WTC11 (cell line): ENCODE measurements around the gene TMUB2. TPM values are rescaled to one million over a fixed set of nuclear protein-coding genes. Genes with fewer than 3 reads are reported as not detected.
"Not testable (repeated sequence)": the region's sequence is repeated elsewhere in the genome, so short reads cannot be mapped to it uniquely, and the experiment has no call there.

ENCODE experiments used
- ATAC-seq: fragments of 200-7000 bp; cut with Tn5 transposase; 2 replicates; pipeline ENCODE4 v1.10.0; 2021; ENCODE audit warnings: mild to moderate bottlenecking, moderate library complexity
- CTCF ChIA-PET: fragments of 300-600 bp; sonication (Branson Sonifier 250); formaldehyde crosslinking; loops from one replicate; lab custom pipeline; 2021; ENCODE audit warnings: antibody characterized with exemption; lab: Charles Lee
- POLR2A ChIA-PET: fragments of 350-600 bp; sonication (Branson Sonifier 250); formaldehyde crosslinking; loops from one replicate; lab custom pipeline; 2021; ENCODE audit warnings: antibody characterized with exemption; lab: Charles Lee
- DNase-seq: peaks from one replicate; pipeline ENCODE4 v3.0.0; 2021; ENCODE audit warnings: low spot score
- H3K27ac Mint-ChIP-seq: 2 replicates; pipeline ENCODE4 v1.8.0; 2021; ENCODE audit warnings: mixed read lengths
- H3K27me3 Mint-ChIP-seq: 2 replicates; pipeline ENCODE4 v1.8.0; 2021; ENCODE audit warnings: low read depth, mild to moderate bottlenecking, moderate library complexity, mixed read lengths
- H3K36me3 Mint-ChIP-seq: 2 replicates; pipeline ENCODE4 v1.8.0; 2021; ENCODE audit warnings: mixed read lengths
- H3K4me1 Mint-ChIP-seq: 2 replicates; pipeline ENCODE4 v1.8.0; 2022; ENCODE audit warnings: mixed read lengths
- H3K4me3 Mint-ChIP-seq: 2 replicates; pipeline ENCODE4 v1.8.0; 2021; ENCODE audit warnings: mild to moderate bottlenecking, moderate library complexity, mixed read lengths
- H3K9me3 Mint-ChIP-seq: 2 replicates; pipeline ENCODE4 v1.8.0; 2021; ENCODE audit warnings: mixed read lengths
- CREB1 ChIP-seq: sonication (generic); formaldehyde crosslinking; IDR thresholded peaks from 2 replicates; pipeline ENCODE4 v1.8.0; 2023; ENCODE audit warnings: mild to moderate bottlenecking, missing genetic modification reagents
- EMX1 ChIP-seq: fragments of 250-450 bp; sonication (Bioruptor Pico); IDR thresholded peaks from 2 replicates; pipeline ENCODE4 v1.8.0; 2021; ENCODE audit warnings: mild to moderate bottlenecking
- FOXJ3 ChIP-seq: sonication (generic); formaldehyde crosslinking; IDR thresholded peaks from 2 replicates; pipeline ENCODE4 v1.9.0; 2021; ENCODE audit warnings: missing genetic modification reagents, mild to moderate bottlenecking, borderline replicate concordance
- FOXK1 ChIP-seq: sonication (generic); formaldehyde crosslinking; IDR thresholded peaks from 2 replicates; pipeline ENCODE4 v1.8.0; 2022; ENCODE audit warnings: mild to moderate bottlenecking, moderate library complexity, missing genetic modification reagents
- GTF2I ChIP-seq: fragments of 250-450 bp; sonication (Bioruptor Pico); conservative IDR thresholded peaks from 2 replicates; pipeline ENCODE4 v1.4.0; 2021; ENCODE audit warnings: mild to moderate bottlenecking
- JAZF1 ChIP-seq: fragments of 250-450 bp; sonication (Bioruptor Pico); IDR thresholded peaks from 2 replicates; pipeline ENCODE4 v1.9.0; 2021; ENCODE audit warnings: moderate library complexity, mild to moderate bottlenecking, inconsistent platforms
- JUN ChIP-seq: sonication (generic); formaldehyde crosslinking; IDR thresholded peaks from 2 replicates; pipeline ENCODE4 v1.8.0; 2023; ENCODE audit warnings: mild to moderate bottlenecking, missing genetic modification reagents
- KAT7 ChIP-seq: sonication (generic); formaldehyde crosslinking; IDR thresholded peaks from 2 replicates; pipeline ENCODE4 v1.8.1; 2023; ENCODE audit warnings: missing genetic modification reagents, mild to moderate bottlenecking, borderline replicate concordance
- MAX ChIP-seq: sonication (generic); formaldehyde crosslinking; IDR thresholded peaks from 2 replicates; pipeline ENCODE4 v1.8.0; 2022; ENCODE audit warnings: mild to moderate bottlenecking, missing genetic modification reagents
- MYBL2 ChIP-seq: sonication (generic); formaldehyde crosslinking; IDR thresholded peaks from 2 replicates; pipeline ENCODE4 v1.8.1; 2023; ENCODE audit warnings: mild to moderate bottlenecking, moderate library complexity, missing genetic modification reagents
- NR3C1 ChIP-seq: sonication (generic); formaldehyde crosslinking; conservative IDR thresholded peaks from 2 replicates; pipeline ENCODE4 v1.8.1; 2023; ENCODE audit warnings: low read depth, mild to moderate bottlenecking, missing genetic modification reagents
- PRRX2 ChIP-seq: fragments of 250-450 bp; sonication (Bioruptor Pico); IDR thresholded peaks from 2 replicates; pipeline ENCODE4 v1.8.0; 2021; ENCODE audit warnings: mild to moderate bottlenecking
- SP1 ChIP-seq: sonication (generic); formaldehyde crosslinking; conservative IDR thresholded peaks from 2 replicates; pipeline ENCODE4 v1.8.1; 2022; ENCODE audit warnings: missing genetic modification reagents
- TEAD4 ChIP-seq: sonication (generic); formaldehyde crosslinking; IDR thresholded peaks from 2 replicates; pipeline ENCODE4 v1.8.0; 2022; ENCODE audit warnings: mild to moderate bottlenecking, missing genetic modification reagents
- ZNF232 ChIP-seq: sonication (generic); formaldehyde crosslinking; IDR thresholded peaks from 2 replicates; pipeline ENCODE4 v1.8.0; 2022; ENCODE audit warnings: mild to moderate bottlenecking, missing genetic modification reagents
- ZNF281 ChIP-seq: sonication (generic); formaldehyde crosslinking; IDR thresholded peaks from 2 replicates; pipeline ENCODE4 v1.8.0; 2023; ENCODE audit warnings: mild to moderate bottlenecking, missing genetic modification reagents
- ZNF416 ChIP-seq: fragments of 250-450 bp; sonication (Bioruptor Pico); IDR thresholded peaks from 2 replicates; pipeline ENCODE4 v1.9.0; 2021; ENCODE audit warnings: mild to moderate bottlenecking, inconsistent platforms
- ZNF671 ChIP-seq: fragments of 250-450 bp; sonication (Bioruptor Pico); IDR thresholded peaks from 2 replicates; pipeline ENCODE4 v1.8.0; 2021; ENCODE audit warnings: mild to moderate bottlenecking
- total RNA-seq: library from RNA; stranded (reverse); gene quantifications from 3 replicates; pipeline ENCODE4 v1.2.3, GENCODE V29; 2021
- TF ChIP-seq, protein P1 (sequence below): fragments of 200-600 bp; IDR thresholded peaks from 2 replicates; pipeline ENCODE4 v1.8.0; 2022; ENCODE audit warnings: antibody characterized with exemption
- TF ChIP-seq, protein P2 (sequence below): fragments of 250-450 bp; sonication (Bioruptor Pico); IDR thresholded peaks from 2 replicates; pipeline ENCODE4 v1.8.0; 2021; ENCODE audit warnings: mild to moderate bottlenecking
- TF ChIP-seq, protein P3 (sequence below): sonication (generic); formaldehyde crosslinking; IDR thresholded peaks from 2 replicates; pipeline ENCODE4 v1.8.0; 2022; ENCODE audit warnings: mild to moderate bottlenecking, missing genetic modification reagents
- TF ChIP-seq, protein P4 (sequence below): sonication (generic); formaldehyde crosslinking; IDR thresholded peaks from 2 replicates; pipeline ENCODE4 v1.8.1; 2023; ENCODE audit warnings: mild to moderate bottlenecking, missing genetic modification reagents
- TF ChIP-seq, protein P5 (sequence below): sonication (generic); formaldehyde crosslinking; IDR thresholded peaks from 2 replicates; pipeline ENCODE4 v1.8.0; 2022; ENCODE audit warnings: mild to moderate bottlenecking, missing genetic modification reagents

The TMUB2 gene
- total RNA-seq, 1 experiment from 2014 or later = 26.9 TPM

- CTCF ChIA-PET = interaction anchor here (1.0 kb wide), 1 partner anchor 20 kb away, joined by 3 read pairs; no protein-coding TSS in a partner anchor
- no peak overlapping the region for H3K27ac Mint-ChIP-seq
- H3K4me1 Mint-ChIP-seq = peaks cover under 1% of the 10 kb centered on the region; the same call in 1 of the 2 replicates
- H3K36me3 Mint-ChIP-seq = peaks cover 59% of the 10 kb centered on the region
- H3K9me3 Mint-ChIP-seq = no peaks in the 10 kb centered on the region
- H3K27me3 Mint-ChIP-seq = no peaks in the 10 kb centered on the region
- TF ChIP-seq FOXJ3 (CRISPR knock-in tag) = no peak
- no peak for TF ChIP-seq TEAD4 (CRISPR knock-in tag)
- TF ChIP-seq, protein P1, sequence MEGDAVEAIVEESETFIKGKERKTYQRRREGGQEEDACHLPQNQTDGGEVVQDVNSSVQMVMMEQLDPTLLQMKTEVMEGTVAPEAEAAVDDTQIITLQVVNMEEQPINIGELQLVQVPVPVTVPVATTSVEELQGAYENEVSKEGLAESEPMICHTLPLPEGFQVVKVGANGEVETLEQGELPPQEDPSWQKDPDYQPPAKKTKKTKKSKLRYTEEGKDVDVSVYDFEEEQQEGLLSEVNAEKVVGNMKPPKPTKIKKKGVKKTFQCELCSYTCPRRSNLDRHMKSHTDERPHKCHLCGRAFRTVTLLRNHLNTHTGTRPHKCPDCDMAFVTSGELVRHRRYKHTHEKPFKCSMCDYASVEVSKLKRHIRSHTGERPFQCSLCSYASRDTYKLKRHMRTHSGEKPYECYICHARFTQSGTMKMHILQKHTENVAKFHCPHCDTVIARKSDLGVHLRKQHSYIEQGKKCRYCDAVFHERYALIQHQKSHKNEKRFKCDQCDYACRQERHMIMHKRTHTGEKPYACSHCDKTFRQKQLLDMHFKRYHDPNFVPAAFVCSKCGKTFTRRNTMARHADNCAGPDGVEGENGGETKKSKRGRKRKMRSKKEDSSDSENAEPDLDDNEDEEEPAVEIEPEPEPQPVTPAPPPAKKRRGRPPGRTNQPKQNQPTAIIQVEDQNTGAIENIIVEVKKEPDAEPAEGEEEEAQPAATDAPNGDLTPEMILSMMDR = no peak
- no peak for TF ChIP-seq FOXK1 (CRISPR knock-in tag)
- no peak for TF ChIP-seq CREB1 (CRISPR knock-in tag)
- no peak for TF ChIP-seq JAZF1 (CRISPR knock-in tag)
- no peak for TF ChIP-seq MYBL2 (CRISPR knock-in tag)
- TF ChIP-seq MAX (CRISPR knock-in tag) = no peak
- TF ChIP-seq PRRX2 (CRISPR knock-in tag) = no peak
- TF ChIP-seq, protein P2, sequence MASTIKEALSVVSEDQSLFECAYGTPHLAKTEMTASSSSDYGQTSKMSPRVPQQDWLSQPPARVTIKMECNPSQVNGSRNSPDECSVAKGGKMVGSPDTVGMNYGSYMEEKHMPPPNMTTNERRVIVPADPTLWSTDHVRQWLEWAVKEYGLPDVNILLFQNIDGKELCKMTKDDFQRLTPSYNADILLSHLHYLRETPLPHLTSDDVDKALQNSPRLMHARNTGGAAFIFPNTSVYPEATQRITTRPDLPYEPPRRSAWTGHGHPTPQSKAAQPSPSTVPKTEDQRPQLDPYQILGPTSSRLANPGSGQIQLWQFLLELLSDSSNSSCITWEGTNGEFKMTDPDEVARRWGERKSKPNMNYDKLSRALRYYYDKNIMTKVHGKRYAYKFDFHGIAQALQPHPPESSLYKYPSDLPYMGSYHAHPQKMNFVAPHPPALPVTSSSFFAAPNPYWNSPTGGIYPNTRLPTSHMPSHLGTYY = no peak
- no peak for TF ChIP-seq ZNF281 (CRISPR knock-in tag)
- no peak for TF ChIP-seq JUN (CRISPR knock-in tag)
- TF ChIP-seq GTF2I = no peak
- TF ChIP-seq NR3C1 (CRISPR knock-in tag) = no peak
- no peak for TF ChIP-seq ZNF416 (CRISPR knock-in tag)
- TF ChIP-seq, all 79 proteins: peak for 0
- no peak for DNase-seq
- H3K4me3 Mint-ChIP-seq = no peak overlapping the region
- ATAC-seq = no peak
- POLR2A ChIA-PET = no interaction called here
Measured at GRCh38 chr17:44147812-44148211, 39.0 kb upstream of the TMUB2 start.

DNA sequence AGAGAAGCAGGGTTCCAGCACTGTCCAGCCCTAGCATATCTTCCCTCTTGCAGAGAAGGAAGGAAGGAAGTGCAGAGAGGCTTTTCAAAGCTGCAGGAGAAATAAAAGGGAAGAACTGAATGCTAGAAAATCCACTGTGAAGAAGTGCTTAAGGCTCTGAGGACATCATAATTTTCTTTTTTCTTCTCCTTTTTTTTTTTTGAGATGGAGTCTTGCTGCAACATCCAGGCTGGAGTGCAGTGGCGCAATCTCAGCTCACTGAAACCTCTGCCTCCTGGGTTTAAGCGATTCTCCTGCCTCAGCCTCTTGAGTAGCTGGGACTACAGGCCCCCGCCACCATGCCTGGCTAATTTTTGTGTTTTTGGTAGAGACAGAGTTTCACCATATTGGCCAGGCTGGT is 37.7 kb upstream of the TMUB2 start:
- not testable (repeated sequence) for DNase-seq, H3K27ac Mint-ChIP-seq, H3K9me3 Mint-ChIP-seq, H3K27me3 Mint-ChIP-seq, H3K4me3 Mint-ChIP-seq, ATAC-seq, H3K4me1 Mint-ChIP-seq
- H3K36me3 Mint-ChIP-seq = peaks cover 65% of the 10 kb centered on the region
- ChIA-PET CTCF (interaction anchor here (0.7 to 3.9 kb wide), 4 partner anchors 16 to 105 kb away, joined by 3 to 39 read pairs (median 3); no protein-coding TSS in a partner anchor), POLR2A (interaction anchor here (0.8 kb wide), 1 partner anchor 19 kb away, joined by 3 read pairs; no protein-coding TSS in a partner anchor)

- DNase-seq = no peak
- no peaks in the 10 kb centered on the region for H3K9me3 Mint-ChIP-seq
- no peaks in the 10 kb centered on the region for H3K27me3 Mint-ChIP-seq
- CTCF ChIA-PET = interaction anchor here (0.5 to 3.9 kb wide), 21 partner anchors 8 to 226 kb away, joined by 3 to 39 read pairs (median 5); partner anchors contain the start of genes ASB16, HDAC5 and TMUB2
- peak overlapping the region; percentile 19; the same call in 1 of the 2 replicates for H3K27ac Mint-ChIP-seq
- H3K4me1 Mint-ChIP-seq = no peaks in the 10 kb centered on the region
- H3K36me3 Mint-ChIP-seq = peaks cover 68% of the 10 kb centered on the region
- ATAC-seq = no peak
- POLR2A ChIA-PET = interaction anchor here (0.9 kb wide), 1 partner anchor 23 kb away, joined by 3 read pairs; no protein-coding TSS in a partner anchor
- H3K4me3 Mint-ChIP-seq = no peak overlapping the region
- TF ChIP-seq ZNF232 (CRISPR knock-in tag) = no peak
- TF ChIP-seq, protein P3, sequence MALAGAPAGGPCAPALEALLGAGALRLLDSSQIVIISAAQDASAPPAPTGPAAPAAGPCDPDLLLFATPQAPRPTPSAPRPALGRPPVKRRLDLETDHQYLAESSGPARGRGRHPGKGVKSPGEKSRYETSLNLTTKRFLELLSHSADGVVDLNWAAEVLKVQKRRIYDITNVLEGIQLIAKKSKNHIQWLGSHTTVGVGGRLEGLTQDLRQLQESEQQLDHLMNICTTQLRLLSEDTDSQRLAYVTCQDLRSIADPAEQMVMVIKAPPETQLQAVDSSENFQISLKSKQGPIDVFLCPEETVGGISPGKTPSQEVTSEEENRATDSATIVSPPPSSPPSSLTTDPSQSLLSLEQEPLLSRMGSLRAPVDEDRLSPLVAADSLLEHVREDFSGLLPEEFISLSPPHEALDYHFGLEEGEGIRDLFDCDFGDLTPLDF = no peak
- TF ChIP-seq KAT7 (CRISPR knock-in tag) = no peak
- no peak for TF ChIP-seq ZNF671 (CRISPR knock-in tag)
- TF ChIP-seq, protein P4, sequence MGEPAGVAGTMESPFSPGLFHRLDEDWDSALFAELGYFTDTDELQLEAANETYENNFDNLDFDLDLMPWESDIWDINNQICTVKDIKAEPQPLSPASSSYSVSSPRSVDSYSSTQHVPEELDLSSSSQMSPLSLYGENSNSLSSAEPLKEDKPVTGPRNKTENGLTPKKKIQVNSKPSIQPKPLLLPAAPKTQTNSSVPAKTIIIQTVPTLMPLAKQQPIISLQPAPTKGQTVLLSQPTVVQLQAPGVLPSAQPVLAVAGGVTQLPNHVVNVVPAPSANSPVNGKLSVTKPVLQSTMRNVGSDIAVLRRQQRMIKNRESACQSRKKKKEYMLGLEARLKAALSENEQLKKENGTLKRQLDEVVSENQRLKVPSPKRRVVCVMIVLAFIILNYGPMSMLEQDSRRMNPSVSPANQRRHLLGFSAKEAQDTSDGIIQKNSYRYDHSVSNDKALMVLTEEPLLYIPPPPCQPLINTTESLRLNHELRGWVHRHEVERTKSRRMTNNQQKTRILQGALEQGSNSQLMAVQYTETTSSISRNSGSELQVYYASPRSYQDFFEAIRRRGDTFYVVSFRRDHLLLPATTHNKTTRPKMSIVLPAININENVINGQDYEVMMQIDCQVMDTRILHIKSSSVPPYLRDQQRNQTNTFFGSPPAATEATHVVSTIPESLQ (CRISPR knock-in tag) = no peak
- TF ChIP-seq SP1 (CRISPR knock-in tag) = no peak
- no peak for TF ChIP-seq EMX1 (CRISPR knock-in tag)
- no peak for TF ChIP-seq FOXJ3 (CRISPR knock-in tag)
- TF ChIP-seq, protein P5, sequence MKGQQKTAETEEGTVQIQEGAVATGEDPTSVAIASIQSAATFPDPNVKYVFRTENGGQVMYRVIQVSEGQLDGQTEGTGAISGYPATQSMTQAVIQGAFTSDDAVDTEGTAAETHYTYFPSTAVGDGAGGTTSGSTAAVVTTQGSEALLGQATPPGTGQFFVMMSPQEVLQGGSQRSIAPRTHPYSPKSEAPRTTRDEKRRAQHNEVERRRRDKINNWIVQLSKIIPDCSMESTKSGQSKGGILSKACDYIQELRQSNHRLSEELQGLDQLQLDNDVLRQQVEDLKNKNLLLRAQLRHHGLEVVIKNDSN (CRISPR knock-in tag) = no peak
Measured at GRCh38 chr17:44149750-44150329, 36.9 kb upstream of the TMUB2 start.
